ENCODE results near the gene TRIM54. TPM values are rescaled to one million over a fixed set of nuclear protein-coding genes. Genes with fewer than 3 reads are reported as not detected.
"Not testable (repeated sequence)": the region's sequence is repeated elsewhere in the genome, so short reads cannot be mapped to it uniquely, and the experiment has no call there.

TRIM54 gene
- total RNA-seq, 4 donors from 2014 or later: 2.5 TPM; not detected in 3

GRCh38 chr2:27351802-27352598 is 69.8 kb downstream of the TRIM54 start:
- no peak for TF ChIP-seq CTCF (IDR thresholded peaks at IDR 0.05)
- ATAC-seq (ENCODE audit: low FRiP score) (no peak), DNase-seq (ENCODE audit: low spot score) (no peak)

- not testable (repeated sequence) for DNase-seq (ENCODE audit: low spot score); ATAC-seq (ENCODE audit: low FRiP score)
These were observed 71.1 kb downstream of the TRIM54 start for GRCh38 chr2:27353386-27353761.

- no peak for ATAC-seq (ENCODE audit: low FRiP score)
These were observed 71.8 kb downstream of the TRIM54 start for GRCh38 chr2:27353762-27354596.

GRCh38 chr2:27354597-27354927 is 72.3 kb downstream of the TRIM54 start:
- TF ChIP-seq CTCF (IDR thresholded peaks at IDR 0.05): no peak
- no peak for ATAC-seq (ENCODE audit: low FRiP score)
- DNase-seq (ENCODE audit: low spot score): no peak

More at GRCh38 chr2:27353762-27354596, 71.8 kb downstream of the TRIM54 start:
- no peak for TF ChIP-seq CTCF (IDR thresholded peaks at IDR 0.05)
- no peak for DNase-seq (ENCODE audit: low spot score)

GRCh38 chr2:27356056-27356381 is 73.8 kb downstream of the TRIM54 start:
- no peak for TF ChIP-seq CTCF (IDR thresholded peaks at IDR 0.05)
- no peak for DNase-seq (ENCODE audit: low spot score)
- peak; percentile 31 for ATAC-seq (ENCODE audit: low FRiP score)

GRCh38 chr2:27356382-27357181 is 74.4 kb downstream of the TRIM54 start, which contains the start of gene GTF3C2:
Gene GTF3C2, minus strand, starts transcription at chr2:27356764. Its CDS starts 13,210 bp downstream, at chr2:27343554.
- ATAC-seq (ENCODE audit: low FRiP score) (peak; percentile 97), DNase-seq (ENCODE audit: low spot score) (peak; percentile 91)
- TF ChIP-seq CTCF (IDR thresholded peaks at IDR 0.05): no peak

Other genes with a start within 250 kb of the TRIM54 start
- gene TMEM214, start 249.5 kb upstream of the TRIM54 start, total RNA-seq: 10 to 100 TPM; 52.4 to 76.0 (median 64.7) TPM
- 10 to 100 TPM in 2 of 4 donors, 1 to 10 TPM in 2; 6.8 to 14.4 (median 10.3) TPM for gene AGBL5, start 230.8 kb upstream of the TRIM54 start, total RNA-seq
- 100 to 1,000 TPM; 221 to 396 (median 282) TPM for gene OST4, start 210.8 kb upstream of the TRIM54 start, total RNA-seq
- 10 to 100 TPM; 27.5 to 62.7 (median 41.2) TPM for gene EMILIN1, start 203.8 kb upstream of the TRIM54 start, total RNA-seq
- 1 to 10 TPM; 1.6 to 3.3 (median 2.1) TPM for gene KHK, start 195.7 kb upstream of the TRIM54 start, total RNA-seq
- 1 to 10 TPM; 1.3 to 9.3 (median 5.5) TPM for gene CGREF1, start 163.3 kb upstream of the TRIM54 start, total RNA-seq
- gene ABHD1, start 158.6 kb upstream of the TRIM54 start, total RNA-seq: 1 to 10 TPM in 1 of 4 donors, under 1 TPM in 2, not detected in 1; 0.50 to 1.1 (median 0.65) TPM
- 10 to 100 TPM; 60.7 to 76.5 (median 65.7) TPM for gene PREB, start 147.8 kb upstream of the TRIM54 start, total RNA-seq
- gene PRR30, start 143.0 kb upstream of the TRIM54 start, total RNA-seq: not detected
- gene TCF23, start 133.4 kb upstream of the TRIM54 start, total RNA-seq: under 1 TPM in 2 of 4 donors, not detected in 2; 0.12 to 0.56 TPM
- gene ATRAID, start 70.4 kb upstream of the TRIM54 start, total RNA-seq: 100 to 1,000 TPM; 114 to 197 (median 157) TPM
- 100 to 1,000 TPM in 1 of 4 donors, 10 to 100 TPM in 3; 37.4 to 106 (median 83.6) TPM for gene SLC5A6, start 70.2 kb upstream of the TRIM54 start, total RNA-seq
- 10 to 100 TPM; 14.6 to 29.3 (median 24.7) TPM for gene CAD, start 65.1 kb upstream of the TRIM54 start, total RNA-seq
- not detected for gene SLC30A3, start 19.4 kb upstream of the TRIM54 start, total RNA-seq
- gene DNAJC5G, start 7.0 kb upstream of the TRIM54 start, total RNA-seq: under 1 TPM in 1 of 4 donors, not detected in 3; 0.79 TPM
- gene UCN, start 26.0 kb downstream of the TRIM54 start, total RNA-seq: 1 to 10 TPM; 1.4 to 4.9 (median 2.3) TPM
- gene MPV17, start 40.7 kb downstream of the TRIM54 start, total RNA-seq: 10 to 100 TPM; 63.0 to 97.8 (median 77.2) TPM
- 10 to 100 TPM; 24.8 to 76.1 (median 34.8) TPM for gene GTF3C2, start 74.3 kb downstream of the TRIM54 start, total RNA-seq
- 10 to 100 TPM; 33.4 to 53.0 (median 42.5) TPM for gene EIF2B4, start 87.9 kb downstream of the TRIM54 start, total RNA-seq
- gene SNX17, start 88.2 kb downstream of the TRIM54 start, total RNA-seq: 100 to 1,000 TPM in 3 of 4 donors, 10 to 100 TPM in 1; 92.6 to 116 (median 105) TPM
- gene ZNF513, start 98.3 kb downstream of the TRIM54 start, total RNA-seq: 10 to 100 TPM in 2 of 4 donors, 1 to 10 TPM in 2; 8.2 to 17.2 (median 11.1) TPM
- gene PPM1G, start 127.2 kb downstream of the TRIM54 start, total RNA-seq: 10 to 100 TPM; 44.6 to 71.9 (median 60.4) TPM
- 10 to 100 TPM; 65.6 to 75.5 (median 71.8) TPM for gene NRBP1, start 146.2 kb downstream of the TRIM54 start, total RNA-seq
- 1 to 10 TPM in 2 of 4 donors, under 1 TPM in 1, not detected in 1; 0.75 to 1.8 (median 1.3) TPM for gene KRTCAP3, start 160.0 kb downstream of the TRIM54 start, total RNA-seq
- gene IFT172, start 207.3 kb downstream of the TRIM54 start, total RNA-seq: 10 to 100 TPM; 13.6 to 40.5 (median 32.4) TPM
- 10 to 100 TPM; 24.0 to 82.0 (median 52.2) TPM for gene FNDC4, start 212.8 kb downstream of the TRIM54 start, total RNA-seq
- 1 to 10 TPM in 3 of 4 donors, under 1 TPM in 1; 0.56 to 1.7 (median 1.4) TPM for gene GCKR, start 214.4 kb downstream of the TRIM54 start, total RNA-seq